Activated T-helper 2 cell treated with anti-CD3 and anti-CD28 coated beads, Interferon-gamma antibody, Interleukin-2, Interleukin-4, amounts not matched to agents 10 μg/mL and 5 μg/mL and 100 μg/mL, durations not matched to agents 14 hours and 24 hours and 36 hours (primary cell): Measurements from ENCODE around the gene ARHGAP44. TPM values are rescaled to one million over a fixed set of nuclear protein-coding genes. Genes with fewer than 3 reads are reported as not detected.
"Not testable (repeated sequence)": the region's sequence is repeated elsewhere in the genome, so short reads cannot be mapped to it uniquely, and the experiment has no call there.

Source experiments
- DNase-seq: peaks from one replicate; pipeline ENCODE4 v3.0.0; 2021; ENCODE audit warnings: low spot score
- H3K27ac Mint-ChIP-seq: one replicate; pipeline ENCODE4 v1.8.0; 2021; ENCODE audit warnings: mixed read lengths
- H3K27me3 Mint-ChIP-seq: one replicate; pipeline ENCODE4 v1.8.0; 2021; ENCODE audit warnings: low read depth, mixed read lengths
- H3K36me3 Mint-ChIP-seq: one replicate; pipeline ENCODE4 v1.8.0; 2021; ENCODE audit warnings: low read depth, mixed read lengths
- H3K4me1 Mint-ChIP-seq: one replicate; pipeline ENCODE4 v1.8.0; 2021; ENCODE audit warnings: low read depth, mixed read lengths
- H3K4me3 Mint-ChIP-seq: one replicate; pipeline ENCODE4 v1.8.0; 2021; ENCODE audit warnings: low read depth, mild to moderate bottlenecking, moderate library complexity, mixed read lengths
- H3K9me3 Mint-ChIP-seq: one replicate; pipeline ENCODE4 v1.8.0; 2021; ENCODE audit warnings: mixed read lengths
- intact Hi-C: fragments of 100-400 bp; cut with micrococcal nuclease; formaldehyde crosslinking; loops from one replicate; pipeline ENCODE4 v1.15.1; 2023
- total RNA-seq: library from RNA; stranded (reverse); gene quantifications from 2 replicates; pipeline ENCODE4 v1.2.3, GENCODE V29; 2022

ARHGAP44 gene
- total RNA-seq, 1 donor from 2014 or later, result 0.21 TPM

DNA sequence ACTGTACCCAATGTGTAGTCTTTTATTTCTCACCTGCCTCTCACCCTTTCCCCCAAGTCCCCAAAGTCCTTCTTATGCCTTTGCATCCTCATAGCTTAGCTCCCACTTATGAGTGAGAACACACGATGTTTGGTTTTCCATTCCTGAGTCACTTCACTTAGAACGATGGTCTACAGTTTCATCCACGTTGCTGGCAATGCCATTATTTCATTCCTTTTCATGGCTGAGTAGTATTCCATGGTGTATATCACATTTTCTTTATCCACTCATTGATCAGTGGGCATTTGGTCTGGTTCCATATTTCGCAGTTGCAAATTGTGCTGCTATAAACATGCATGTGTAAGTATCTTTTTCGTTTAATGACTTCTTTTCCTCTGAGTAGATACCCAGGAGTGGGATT, 89.8 kb downstream of the ARHGAP44 start:
- H3K36me3 Mint-ChIP-seq, H3K27ac Mint-ChIP-seq, DNase-seq, H3K4me3 Mint-ChIP-seq, H3K4me1 Mint-ChIP-seq, intact Hi-C loops, H3K27me3 Mint-ChIP-seq: not testable (repeated sequence)
- H3K9me3 Mint-ChIP-seq, result peaks cover 11% of the 10 kb centered on the region

DNA sequence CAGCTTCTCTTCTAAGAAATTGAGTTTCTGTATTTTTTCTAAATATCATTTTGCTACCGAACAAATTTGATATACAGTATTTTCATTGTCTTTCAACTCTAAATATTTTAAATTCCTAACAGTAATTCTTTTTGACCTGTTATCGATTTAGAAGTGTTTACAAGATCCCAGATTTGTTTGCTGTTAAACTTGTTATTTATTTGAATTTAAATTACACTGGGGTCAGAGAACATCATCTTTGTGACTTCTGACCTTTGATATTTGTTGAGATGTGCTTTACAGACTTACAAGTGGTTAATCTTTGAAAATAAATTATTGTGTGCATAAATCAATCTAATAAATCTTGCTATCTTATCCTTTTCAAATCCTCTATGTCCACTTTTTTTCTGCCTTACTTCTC, 94.2 kb downstream of the ARHGAP44 start:
- Mint-ChIP-seq H3K9me3 (peaks cover 4% of the 10 kb centered on the region), H3K4me1 (no peaks in the 10 kb centered on the region), H3K27me3 (no peaks in the 10 kb centered on the region), H3K27ac (no peak overlapping the region), H3K4me3 (no peak overlapping the region), H3K36me3 (no peaks in the 10 kb centered on the region)
- DNase-seq, result no peak
- intact Hi-C loops, result no loop called here

DNA sequence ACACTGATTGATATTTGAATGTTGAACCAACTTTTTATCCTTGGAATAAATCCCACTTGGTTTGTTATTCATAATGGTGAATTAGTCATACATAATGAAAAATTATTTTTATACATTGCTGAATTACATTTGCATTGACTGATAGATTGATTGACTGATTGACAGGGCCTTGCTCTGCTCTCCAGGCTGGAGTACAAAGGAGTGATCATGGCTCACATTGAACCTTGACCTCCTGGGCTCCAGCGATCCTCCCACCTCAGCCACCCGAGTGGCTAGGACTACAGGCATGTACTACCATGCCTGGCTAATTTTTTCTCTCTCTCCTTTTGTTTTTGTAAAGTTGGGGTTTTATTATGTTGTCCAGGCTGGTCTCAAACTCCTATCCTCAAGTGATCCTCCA, 97.8 kb downstream of the ARHGAP44 start:
- Mint-ChIP-seq H3K27ac (no peak overlapping the region), H3K4me3 (no peak overlapping the region), H3K36me3 (no peaks in the 10 kb centered on the region), H3K9me3 (peaks cover 15% of the 10 kb centered on the region), H3K4me1 (no peaks in the 10 kb centered on the region), H3K27me3 (no peaks in the 10 kb centered on the region)
- intact Hi-C loops, result no loop called here
- no peak for DNase-seq

GRCh38 chr17:12896180-12896785, 107.0 kb downstream of the ARHGAP44 start:
- H3K27ac Mint-ChIP-seq, result no peak overlapping the region
- no peak for DNase-seq
- H3K9me3 Mint-ChIP-seq, result peaks cover 26% of the 10 kb centered on the region
- no peaks in the 10 kb centered on the region for H3K36me3 Mint-ChIP-seq
- no peaks in the 10 kb centered on the region for H3K27me3 Mint-ChIP-seq
- H3K4me3 Mint-ChIP-seq, result no peak overlapping the region
- intact Hi-C loops, result no loop called here
- H3K4me1 Mint-ChIP-seq, result no peaks in the 10 kb centered on the region

DNA sequence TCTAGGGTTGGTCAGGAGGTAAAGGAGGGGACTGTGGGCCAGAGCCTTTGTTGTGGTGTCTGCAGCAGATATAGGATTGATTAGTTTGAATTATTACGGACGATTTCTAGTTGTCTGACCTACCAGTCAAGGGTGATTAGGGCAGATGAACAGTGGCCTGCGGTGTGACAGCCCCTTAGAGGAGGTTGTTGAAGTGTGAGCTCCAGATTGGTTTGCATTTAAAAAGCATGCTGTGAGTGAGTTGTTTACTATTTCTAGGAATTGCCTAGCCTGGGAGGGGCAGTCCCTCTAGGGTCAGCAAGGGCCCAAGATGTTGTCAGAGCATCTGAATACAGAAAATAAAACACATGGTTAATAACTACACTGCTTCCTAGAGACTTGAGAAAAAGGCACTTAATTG, 108.8 kb downstream of the ARHGAP44 start:
- Mint-ChIP-seq H3K36me3 (no peaks in the 10 kb centered on the region), H3K4me3 (no peak overlapping the region), H3K9me3 (peaks cover 21% of the 10 kb centered on the region), H3K4me1 (no peaks in the 10 kb centered on the region), H3K27me3 (no peaks in the 10 kb centered on the region), H3K27ac (no peak overlapping the region)
- no peak for DNase-seq
- intact Hi-C loops, result no loop called here

GRCh38 chr17:12899604-12900003, 110.3 kb downstream of the ARHGAP44 start:
- intact Hi-C loops, result no loop called here
- DNase-seq, result no peak
- Mint-ChIP-seq H3K4me1 (no peaks in the 10 kb centered on the region), H3K36me3 (no peaks in the 10 kb centered on the region), H3K27me3 (no peaks in the 10 kb centered on the region), H3K4me3 (no peak overlapping the region), H3K9me3 (peaks cover 20% of the 10 kb centered on the region), H3K27ac (no peak overlapping the region)

GRCh38 chr17:12900474-12900873, 111.2 kb downstream of the ARHGAP44 start:
- no peaks in the 10 kb centered on the region for H3K27me3 Mint-ChIP-seq
- H3K9me3 Mint-ChIP-seq, result peaks cover 24% of the 10 kb centered on the region
- no peak for DNase-seq
- intact Hi-C loops, result no loop called here
- no peaks in the 10 kb centered on the region for H3K4me1 Mint-ChIP-seq
- no peak overlapping the region for H3K4me3 Mint-ChIP-seq
- no peaks in the 10 kb centered on the region for H3K36me3 Mint-ChIP-seq
- H3K27ac Mint-ChIP-seq, result no peak overlapping the region

GRCh38 chr17:12902046-12902445, 112.7 kb downstream of the ARHGAP44 start:
- DNase-seq, result no peak
- peaks cover 25% of the 10 kb centered on the region for H3K9me3 Mint-ChIP-seq
- no peak overlapping the region for H3K27ac Mint-ChIP-seq
- H3K4me3 Mint-ChIP-seq, result no peak overlapping the region
- no peaks in the 10 kb centered on the region for H3K36me3 Mint-ChIP-seq
- no peaks in the 10 kb centered on the region for H3K4me1 Mint-ChIP-seq
- no peaks in the 10 kb centered on the region for H3K27me3 Mint-ChIP-seq
- intact Hi-C loops, result no loop called here

DNA sequence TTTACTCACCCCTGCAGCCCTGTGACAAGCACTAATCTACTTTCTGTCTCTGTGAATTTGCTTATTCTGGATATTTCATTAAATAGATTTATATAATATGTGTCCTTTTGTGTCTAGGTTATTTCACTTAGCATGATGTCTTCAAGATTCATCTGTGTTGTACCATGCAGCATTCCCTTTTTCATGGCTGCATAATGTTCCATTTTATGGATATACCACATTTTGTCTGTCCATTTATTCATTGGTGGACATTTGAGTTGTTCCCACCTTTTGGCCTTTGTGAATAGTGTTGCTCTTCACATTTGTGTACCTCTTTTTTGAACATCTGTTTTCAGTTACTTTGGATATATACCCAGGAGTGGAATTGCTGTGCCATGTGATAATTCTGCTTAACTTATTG, 118.2 kb downstream of the ARHGAP44 start:
- Mint-ChIP-seq H3K27me3 (no peaks in the 10 kb centered on the region), H3K9me3 (peaks cover 34% of the 10 kb centered on the region), H3K4me1 (no peaks in the 10 kb centered on the region), H3K4me3 (no peak overlapping the region), H3K27ac (no peak overlapping the region), H3K36me3 (no peaks in the 10 kb centered on the region)
- intact Hi-C loops, result no loop called here
- DNase-seq, result no peak

- Mint-ChIP-seq H3K27me3 (no peaks in the 10 kb centered on the region), H3K27ac (no peak overlapping the region), H3K4me1 (no peaks in the 10 kb centered on the region), H3K9me3 (peaks cover 38% of the 10 kb centered on the region), H3K36me3 (no peaks in the 10 kb centered on the region), H3K4me3 (no peak overlapping the region)
- DNase-seq, result no peak
- intact Hi-C loops, result no loop called here
These were observed 119.7 kb downstream of the ARHGAP44 start for GRCh38 chr17:12909046-12909445.

GRCh38 chr17:12909511-12909910, 120.2 kb downstream of the ARHGAP44 start:
- H3K36me3 Mint-ChIP-seq, result no peaks in the 10 kb centered on the region
- H3K4me3 Mint-ChIP-seq, result no peak overlapping the region
- DNase-seq, result no peak
- H3K9me3 Mint-ChIP-seq, result peaks cover 36% of the 10 kb centered on the region
- intact Hi-C loops, result no loop called here
- no peak overlapping the region for H3K27ac Mint-ChIP-seq
- no peaks in the 10 kb centered on the region for H3K4me1 Mint-ChIP-seq
- no peaks in the 10 kb centered on the region for H3K27me3 Mint-ChIP-seq

GRCh38 chr17:12911239-12911638, 121.9 kb downstream of the ARHGAP44 start:
- Mint-ChIP-seq H3K4me1 (no peaks in the 10 kb centered on the region), H3K4me3 (no peak overlapping the region), H3K27ac (no peak overlapping the region), H3K36me3 (no peaks in the 10 kb centered on the region), H3K9me3 (peaks cover 33% of the 10 kb centered on the region), H3K27me3 (no peaks in the 10 kb centered on the region)
- intact Hi-C loops, result no loop called here
- DNase-seq, result no peak

GRCh38 chr17:12917399-12917798, 128.1 kb downstream of the ARHGAP44 start:
- no peak for DNase-seq
- Mint-ChIP-seq H3K36me3 (no peaks in the 10 kb centered on the region), H3K4me3 (no peak overlapping the region), H3K27ac (no peak overlapping the region), H3K9me3 (peaks cover 16% of the 10 kb centered on the region), H3K4me1 (no peaks in the 10 kb centered on the region), H3K27me3 (no peaks in the 10 kb centered on the region)
- intact Hi-C loops, result no loop called here

- Mint-ChIP-seq H3K4me1 (no peaks in the 10 kb centered on the region), H3K36me3 (no peaks in the 10 kb centered on the region), H3K4me3 (no peak overlapping the region), H3K27me3 (no peaks in the 10 kb centered on the region), H3K27ac (no peak overlapping the region), H3K9me3 (peaks cover 12% of the 10 kb centered on the region)
- DNase-seq, result no peak
- intact Hi-C loops, result no loop called here
These were observed 128.8 kb downstream of the ARHGAP44 start for GRCh38 chr17:12918142-12918541.
